Central memory CD8-positive, alpha-beta T cell (primary cell): Measurements from ENCODE around the gene CA6.
"Not testable (repeated sequence)": the region's sequence is repeated elsewhere in the genome, so short reads cannot be mapped to it uniquely, and the experiment has no call there.

ENCODE experiments used
- ATAC-seq: fragments of 150-1000 bp; cut with Tn5 transposase; replicated peaks from 2 replicates; pipeline ENCODE4 v1.10.0; 2022; ENCODE audit warnings: mild to moderate bottlenecking, moderate FRiP score, moderate number of reproducible peaks; ENCODE audit not compliant: poor library complexity, severe bottlenecking; ENCODE audit errors: extremely low read depth
- DNase-seq, 2 donors: peaks; one replicate each; pipeline ENCODE4 v3.0.0; 2021; ENCODE audit warnings: low spot score in 2 of 2
- H3K27ac Mint-ChIP-seq: one replicate; pipeline ENCODE4 v1.8.0; 2022; ENCODE audit warnings: low read depth, mild to moderate bottlenecking, moderate library complexity, mixed read lengths
- H3K27me3 Mint-ChIP-seq: one replicate; pipeline ENCODE4 v1.8.0; 2022; ENCODE audit warnings: mixed read lengths
- H3K36me3 Mint-ChIP-seq: one replicate; pipeline ENCODE4 v1.8.0; 2022; ENCODE audit warnings: mild to moderate bottlenecking, moderate library complexity, mixed read lengths; ENCODE audit not compliant: insufficient read depth
- H3K4me1 Mint-ChIP-seq: one replicate; pipeline ENCODE4 v1.8.0; 2022; ENCODE audit warnings: mixed read lengths
- H3K4me3 Mint-ChIP-seq: one replicate; pipeline ENCODE4 v1.8.0; 2022; ENCODE audit warnings: mild to moderate bottlenecking, moderate library complexity, mixed read lengths
- H3K9me3 Mint-ChIP-seq: one replicate; pipeline ENCODE4 v1.8.0; 2022; ENCODE audit warnings: mixed read lengths

The CA6 gene

GRCh38 chr1:8985915-8986813, 40.5 kb downstream of the CA6 start:
- no peak overlapping the region for H3K4me3 Mint-ChIP-seq
- H3K4me1 Mint-ChIP-seq, result peaks cover 5% of the 10 kb centered on the region
- no peak for DNase-seq
- no peak overlapping the region for H3K27ac Mint-ChIP-seq
- ATAC-seq, result no peak
- H3K9me3 Mint-ChIP-seq, result no peaks in the 10 kb centered on the region
- peaks cover 19% of the 10 kb centered on the region for H3K27me3 Mint-ChIP-seq
- no peaks in the 10 kb centered on the region for H3K36me3 Mint-ChIP-seq

- Mint-ChIP-seq H3K36me3 (no peaks in the 10 kb centered on the region), H3K27me3 (peaks cover 13% of the 10 kb centered on the region), H3K4me3 (no peak overlapping the region), H3K27ac (no peak overlapping the region), H3K9me3 (no peaks in the 10 kb centered on the region), H3K4me1 (peaks cover 5% of the 10 kb centered on the region)
- DNase-seq (no peak), ATAC-seq (no peak)
These were observed 41.1 kb downstream of the CA6 start for GRCh38 chr1:8986814-8987190.

GRCh38 chr1:8987881-8988617, 42.4 kb downstream of the CA6 start:
- H3K36me3 Mint-ChIP-seq, result no peaks in the 10 kb centered on the region
- H3K27me3 Mint-ChIP-seq, result peaks cover 9% of the 10 kb centered on the region
- no peaks in the 10 kb centered on the region for H3K9me3 Mint-ChIP-seq
- peaks cover 5% of the 10 kb centered on the region for H3K4me1 Mint-ChIP-seq
- no peak overlapping the region for H3K27ac Mint-ChIP-seq
- DNase-seq (peak in 1 of 2 donors; percentile 45), ATAC-seq (peak; percentile 19)
- no peak overlapping the region for H3K4me3 Mint-ChIP-seq

GRCh38 chr1:8988618-8988967, 42.9 kb downstream of the CA6 start:
- DNase-seq (no peak), ATAC-seq (no peak)
- Mint-ChIP-seq H3K4me3 (no peak overlapping the region), H3K27me3 (peaks cover 9% of the 10 kb centered on the region), H3K27ac (no peak overlapping the region), H3K4me1 (peaks cover 5% of the 10 kb centered on the region), H3K36me3 (no peaks in the 10 kb centered on the region), H3K9me3 (no peaks in the 10 kb centered on the region)

- H3K9me3 Mint-ChIP-seq, result no peaks in the 10 kb centered on the region
- H3K4me3 Mint-ChIP-seq, result no peak overlapping the region
- no peak overlapping the region for H3K27ac Mint-ChIP-seq
- DNase-seq (no peak), ATAC-seq (no peak)
- H3K4me1 Mint-ChIP-seq, result peaks cover 5% of the 10 kb centered on the region
- H3K36me3 Mint-ChIP-seq, result no peaks in the 10 kb centered on the region
- H3K27me3 Mint-ChIP-seq, result peaks cover 9% of the 10 kb centered on the region
These were observed 43.4 kb downstream of the CA6 start for GRCh38 chr1:8989061-8989460.

- H3K27ac Mint-ChIP-seq, result no peak overlapping the region
- no peak for ATAC-seq
- DNase-seq, result no peak
These were observed 44.2 kb downstream of the CA6 start for GRCh38 chr1:8989821-8990220.

GRCh38 chr1:8992936-8993687, 47.4 kb downstream of the CA6 start:
- no peak for ATAC-seq
- no peak overlapping the region for H3K4me3 Mint-ChIP-seq
- H3K27me3 Mint-ChIP-seq, result no peaks in the 10 kb centered on the region

More at GRCh38 chr1:8989821-8990220, 44.2 kb downstream of the CA6 start:
- Mint-ChIP-seq H3K27me3 (peaks cover 9% of the 10 kb centered on the region), H3K9me3 (no peaks in the 10 kb centered on the region), H3K4me1 (peaks cover 5% of the 10 kb centered on the region), H3K36me3 (no peaks in the 10 kb centered on the region), H3K4me3 (no peak overlapping the region)

GRCh38 chr1:8993962-8994675, 48.5 kb downstream of the CA6 start:
- H3K9me3 Mint-ChIP-seq, ATAC-seq, DNase-seq, H3K27ac Mint-ChIP-seq, H3K4me3 Mint-ChIP-seq, H3K4me1 Mint-ChIP-seq, H3K27me3 Mint-ChIP-seq, H3K36me3 Mint-ChIP-seq: not testable (repeated sequence)

More at GRCh38 chr1:8992936-8993687, 47.4 kb downstream of the CA6 start:
- Mint-ChIP-seq H3K27ac (no peak overlapping the region), H3K9me3 (no peaks in the 10 kb centered on the region), H3K4me1 (no peaks in the 10 kb centered on the region), H3K36me3 (no peaks in the 10 kb centered on the region)
- DNase-seq, result no peak

GRCh38 chr1:9001534-9002214, 56.0 kb downstream of the CA6 start:
- H3K9me3 Mint-ChIP-seq, H3K4me1 Mint-ChIP-seq, H3K27ac Mint-ChIP-seq, H3K4me3 Mint-ChIP-seq, ATAC-seq, DNase-seq, H3K36me3 Mint-ChIP-seq: not testable (repeated sequence)
- peaks cover 18% of the 10 kb centered on the region for H3K27me3 Mint-ChIP-seq

- H3K27ac Mint-ChIP-seq, H3K4me3 Mint-ChIP-seq, H3K4me1 Mint-ChIP-seq, H3K36me3 Mint-ChIP-seq, ATAC-seq, DNase-seq, H3K9me3 Mint-ChIP-seq: not testable (repeated sequence)
- peaks cover 18% of the 10 kb centered on the region for H3K27me3 Mint-ChIP-seq
These were observed 56.5 kb downstream of the CA6 start for GRCh38 chr1:9002215-9002560.

GRCh38 chr1:9004031-9004699, 58.5 kb downstream of the CA6 start:
- Mint-ChIP-seq H3K27me3 (peaks cover 15% of the 10 kb centered on the region), H3K4me3 (no peak overlapping the region), H3K27ac (no peak overlapping the region), H3K36me3 (no peaks in the 10 kb centered on the region), H3K9me3 (no peaks in the 10 kb centered on the region), H3K4me1 (no peaks in the 10 kb centered on the region)
- no peak for ATAC-seq
- no peak for DNase-seq
